SW480 (cell line): Measurements from ENCODE around the gene PLA2G2D.

ENCODE experiments used
- DNase-seq: peaks from one replicate; pipeline ENCODE4 v3.0.0-alpha.2; 2016; ENCODE audit warnings: low spot score

Gene PLA2G2D

DNA sequence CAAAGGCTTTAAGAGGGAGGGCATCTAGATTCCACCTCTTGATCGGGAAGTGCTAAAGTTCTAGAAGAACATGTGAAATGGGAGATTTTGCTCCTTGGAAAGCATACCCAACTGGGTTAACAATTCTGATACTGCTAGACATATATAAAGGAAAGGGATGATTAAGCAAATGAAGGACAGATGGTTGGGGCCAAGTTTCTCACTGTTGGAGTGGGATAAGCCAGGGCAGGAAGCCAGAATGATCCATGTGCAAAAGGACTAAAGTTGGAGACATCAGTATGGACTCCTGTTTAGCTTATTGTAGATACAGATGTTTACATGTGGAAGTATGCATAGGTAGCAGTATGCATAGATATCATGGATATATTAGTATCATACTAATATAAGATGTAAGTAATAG, 32.5 kb downstream of the PLA2G2D start:
- no peak for DNase-seq

GRCh38 chr1:20083178-20083944, 36.0 kb downstream of the PLA2G2D start:
- DNase-seq, result no peak

GRCh38 chr1:20082772-20083171, 36.6 kb downstream of the PLA2G2D start:
- no peak for DNase-seq

DNA sequence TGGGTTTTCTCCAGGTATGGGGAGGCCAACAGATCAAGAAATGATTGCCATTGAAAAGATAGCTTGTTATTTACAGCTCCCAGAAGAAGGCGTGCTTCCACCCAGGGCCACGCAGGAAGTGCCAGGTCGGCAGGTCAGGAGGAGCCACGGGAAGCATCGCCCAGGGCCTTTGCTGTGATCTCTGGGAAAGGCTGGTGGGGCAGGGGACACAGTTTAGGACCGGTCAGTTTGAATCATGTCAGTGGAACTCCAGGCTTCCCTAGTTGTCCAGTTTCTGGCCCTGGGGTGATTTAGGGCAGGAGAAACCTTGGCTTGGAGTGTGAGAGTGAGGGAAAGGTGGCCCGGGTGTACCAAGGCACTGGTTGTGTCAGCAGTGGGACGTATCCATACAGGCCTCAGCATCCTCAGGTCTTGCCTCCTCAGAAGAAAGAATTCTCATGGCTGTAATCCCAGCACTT, 38.0 kb downstream of the PLA2G2D start:
- no peak for DNase-seq

GRCh38 chr1:20080441-20081352, 38.6 kb downstream of the PLA2G2D start:
- DNase-seq, result no peak

- DNase-seq, result no peak
These were observed 39.6 kb downstream of the PLA2G2D start for GRCh38 chr1:20079661-20080305.

- no peak for DNase-seq
These were observed 40.6 kb downstream of the PLA2G2D start for GRCh38 chr1:20078711-20079110.

- no peak for DNase-seq
These were observed 41.1 kb downstream of the PLA2G2D start for GRCh38 chr1:20078171-20078651.

DNA sequence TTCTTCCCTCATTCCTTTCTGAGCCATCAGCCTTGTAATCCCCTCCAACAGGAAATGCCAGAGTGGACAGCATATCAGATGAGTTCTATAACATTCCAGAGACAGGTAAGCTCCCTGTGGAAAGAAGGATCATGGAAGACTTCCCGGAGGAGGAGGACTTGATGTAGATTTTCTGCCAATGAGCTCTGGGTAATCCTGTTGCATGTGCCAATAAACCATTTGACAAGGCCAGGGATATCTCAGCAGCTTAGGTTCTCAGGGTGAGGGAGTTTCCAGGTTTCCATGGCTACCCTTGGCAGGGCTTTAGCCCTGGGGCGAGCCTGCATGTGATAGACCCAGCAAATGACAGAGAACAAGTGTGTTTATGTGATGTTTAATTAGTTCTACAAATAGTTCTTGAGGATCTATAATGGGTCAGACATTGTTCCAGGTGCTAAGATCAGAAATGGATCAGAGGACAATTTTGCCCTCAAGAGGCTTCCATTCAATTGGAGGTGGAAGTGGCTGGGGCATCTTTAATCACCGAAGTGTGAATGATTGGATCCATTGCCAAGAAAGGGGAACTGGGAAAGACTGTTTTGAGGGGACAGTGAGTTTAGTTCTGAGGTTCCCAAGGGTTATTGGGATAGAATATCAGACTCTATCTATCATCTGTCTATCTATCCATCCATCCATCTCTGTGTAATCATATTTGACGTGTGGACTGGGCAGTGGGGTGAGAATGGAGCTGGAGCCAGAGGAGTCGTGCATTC, 42.5 kb downstream of the PLA2G2D start:
- no peak for DNase-seq

DNA sequence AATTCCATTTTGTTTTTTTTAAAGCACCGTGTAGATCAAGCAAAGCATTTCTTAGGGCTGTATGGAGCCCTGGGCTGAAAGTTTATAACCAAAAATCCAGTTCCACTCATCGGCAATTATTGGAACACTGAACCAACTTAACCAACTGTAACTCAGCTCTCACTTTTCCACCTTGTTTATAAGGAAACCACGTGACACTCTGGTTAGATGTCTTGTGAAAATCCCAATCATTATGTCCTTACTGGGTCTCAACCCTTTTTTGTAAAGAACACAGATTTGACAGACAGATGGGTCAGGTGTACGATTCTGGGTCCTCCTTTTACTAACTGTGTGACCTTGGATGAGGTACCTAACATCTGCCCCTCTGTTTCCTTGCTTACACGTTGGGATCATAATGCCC, 43.1 kb downstream of the PLA2G2D start:
- DNase-seq, result no peak

DNA sequence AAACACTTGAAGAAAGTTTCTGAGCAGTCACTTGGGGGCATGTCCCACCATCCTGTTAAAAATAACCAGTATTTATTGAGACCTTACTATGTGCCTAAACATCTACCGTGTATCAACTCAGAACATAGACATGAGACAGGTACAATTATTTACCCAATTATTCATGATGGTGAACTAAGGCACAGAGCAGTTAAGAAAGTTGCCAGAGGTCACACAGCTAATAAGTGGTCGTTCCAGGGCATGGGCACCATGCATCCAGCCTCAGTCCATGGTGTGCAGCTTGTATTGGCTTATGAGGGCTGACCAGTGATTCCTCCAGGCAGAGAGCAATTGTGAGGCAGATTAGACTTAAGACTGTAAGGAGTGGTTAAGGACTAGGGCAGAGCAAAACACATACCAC, 44.0 kb downstream of the PLA2G2D start:
- DNase-seq, result no peak

GRCh38 chr1:20074725-20075171, 44.6 kb downstream of the PLA2G2D start:
- DNase-seq, result no peak

DNA sequence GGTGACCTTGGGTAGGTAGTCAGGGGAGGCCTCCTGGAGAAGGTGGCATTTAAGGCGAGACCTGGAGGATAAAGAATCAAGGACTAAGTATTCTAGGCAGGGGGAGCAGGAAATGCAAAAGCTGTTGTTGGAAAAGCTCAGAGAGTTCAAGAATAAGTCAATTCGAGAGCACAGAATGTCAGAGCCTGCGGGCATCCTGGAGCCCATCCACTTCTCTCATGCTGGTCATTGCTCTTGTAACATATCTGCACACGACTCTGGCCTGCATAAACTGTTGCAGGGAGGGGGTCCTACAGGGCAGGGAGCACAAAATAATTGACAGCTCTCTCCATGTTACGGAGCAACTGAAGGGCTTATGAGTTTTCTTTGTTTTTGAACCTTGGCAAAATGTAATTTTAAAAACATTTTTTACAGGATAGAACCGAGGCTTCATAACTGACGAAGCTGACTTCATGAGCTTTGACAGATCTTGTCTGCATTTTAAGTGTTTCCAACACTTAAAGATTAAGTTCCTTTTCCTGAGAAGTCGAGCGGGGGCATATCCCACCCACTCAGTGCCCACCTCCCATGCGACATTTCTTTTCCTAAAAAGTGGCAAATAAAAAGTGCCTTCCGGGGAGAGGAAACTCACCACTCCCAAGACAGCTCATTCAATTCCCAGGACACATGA, 45.1 kb downstream of the PLA2G2D start:
- no peak for DNase-seq

DNA sequence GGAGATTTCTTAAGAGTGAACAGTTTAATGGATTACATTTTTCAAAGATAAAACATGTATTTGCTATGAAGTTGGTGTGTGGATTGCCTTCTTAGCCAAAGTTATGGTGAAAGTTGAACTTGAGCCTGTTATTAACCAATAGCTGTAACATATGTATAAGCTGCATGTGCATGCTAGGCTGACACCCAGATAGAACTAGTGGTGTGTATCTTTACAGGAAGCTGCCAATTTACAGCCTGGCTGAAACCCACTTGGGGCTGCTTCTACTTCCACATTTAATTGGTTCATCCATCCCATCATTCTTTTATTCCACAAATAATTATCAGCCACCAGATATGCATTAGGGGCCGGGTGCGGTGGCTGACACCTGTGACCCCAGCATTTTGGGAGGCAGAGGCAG, 46.1 kb downstream of the PLA2G2D start:
- DNase-seq, result no peak

- DNase-seq, result no peak
These were observed 46.6 kb downstream of the PLA2G2D start for GRCh38 chr1:20072771-20073170.

DNA sequence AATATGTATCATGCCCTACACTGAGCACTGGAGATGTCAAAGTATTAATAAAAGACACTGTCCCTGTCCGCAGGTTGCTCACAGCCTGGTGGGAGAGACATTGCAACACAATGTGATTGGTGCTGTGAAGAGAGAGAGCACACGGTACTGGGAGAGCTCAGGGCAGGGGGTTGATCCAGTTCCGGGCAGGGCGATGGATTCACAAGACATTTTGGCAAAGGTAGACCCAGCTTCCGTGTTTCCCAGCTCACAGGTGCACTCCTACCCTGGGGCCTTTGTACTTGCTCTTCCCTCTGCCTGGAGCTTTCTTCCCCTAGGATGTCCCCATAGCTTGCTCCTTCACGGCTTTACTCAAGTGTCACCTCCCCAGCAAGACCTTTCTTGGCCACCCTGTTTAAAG, 47.9 kb downstream of the PLA2G2D start:
- DNase-seq, result no peak

- no peak for DNase-seq
These were observed 49.0 kb downstream of the PLA2G2D start for GRCh38 chr1:20070357-20070756.

DNA sequence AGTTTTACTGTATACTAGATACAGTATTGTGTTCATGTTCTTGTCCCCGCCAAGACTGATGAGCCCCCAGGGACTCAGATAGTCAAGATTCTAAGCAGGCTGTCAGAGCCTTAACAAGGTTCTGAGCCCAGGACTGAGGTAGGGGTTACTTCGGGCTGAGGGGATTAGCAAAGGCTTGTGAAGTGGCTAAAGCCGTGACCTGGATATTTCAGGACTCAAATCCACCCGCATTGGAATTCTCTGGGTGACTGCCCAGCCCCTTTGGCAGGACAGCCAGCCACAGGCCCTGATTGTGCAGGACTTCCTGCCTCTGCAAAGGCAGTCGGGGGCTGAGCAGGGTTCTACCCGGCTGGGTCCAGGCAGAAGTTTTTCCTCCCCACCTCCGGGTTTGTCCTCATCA, 49.5 kb downstream of the PLA2G2D start, which contains the start of gene PLA2G5:
Gene PLA2G5, plus strand, starts transcription at position 321 of the 400 bp plus-strand sequence. CDS start 14,637 bp downstream, outside the sequence.
- no peak for DNase-seq

DNA sequence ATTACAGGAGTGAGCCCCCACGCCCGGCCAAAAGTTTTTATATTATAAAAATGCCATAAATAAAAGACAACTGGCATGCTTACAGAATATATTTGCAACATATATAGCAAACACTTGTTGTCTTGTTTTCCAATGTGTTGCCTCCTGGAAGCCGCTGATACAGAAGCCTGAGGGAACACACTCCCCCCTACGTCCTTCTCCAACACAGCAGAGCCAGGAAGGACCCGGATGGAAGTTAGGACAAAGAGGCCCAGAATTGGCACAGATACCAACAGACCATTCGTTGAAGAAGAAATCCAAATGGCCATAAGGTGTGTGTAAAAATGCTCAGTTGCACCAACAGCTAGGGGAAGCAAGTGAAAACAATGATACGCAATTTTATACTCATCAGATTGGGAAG, 50.6 kb downstream of the PLA2G2D start:
- no peak for DNase-seq

DNA sequence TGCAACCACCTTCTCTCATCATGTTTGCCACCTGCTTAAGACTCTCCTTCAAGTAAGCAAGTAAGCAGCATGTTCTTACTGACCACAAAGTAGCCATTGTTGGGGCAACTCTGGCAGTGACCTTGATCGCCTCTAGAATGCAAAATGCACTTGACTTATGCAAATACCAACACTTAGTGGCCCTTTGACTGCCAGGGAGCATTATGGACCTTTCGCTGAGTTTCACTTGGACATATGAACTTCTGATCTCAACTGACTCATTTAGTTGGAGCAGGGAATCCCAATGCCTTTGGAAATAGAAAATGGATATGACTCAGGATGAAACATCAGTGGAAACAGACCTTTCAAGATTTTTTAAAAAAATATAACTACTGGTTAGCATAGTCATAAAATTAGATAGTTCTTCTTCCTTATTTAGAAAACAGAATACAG, 55.5 kb downstream of the PLA2G2D start:
- DNase-seq, result no peak
